RWPE2 (cell line): ENCODE measurements around the gene CLDN9.

Experiments
- ATAC-seq: fragments of 200-7000 bp; cut with Tn5 transposase; 3 replicates; pipeline ENCODE4 v1.9.1; 2021; ENCODE audit warnings: low read depth
- DNase-seq: peaks from one replicate; pipeline ENCODE4 v3.0.0-alpha.2; 2020; ENCODE audit warnings: low spot score
- H3K27ac ChIP-seq: fragments of 450-650 bp; 2 replicates; pipeline ENCODE4 v1.5.1; 2017; ENCODE audit warnings: mild to moderate bottlenecking; ENCODE audit not compliant: poor library complexity, severe bottlenecking
- H3K27me3 ChIP-seq: fragments of 250-450 bp; sonication (Bioruptor Pico); 2 replicates; pipeline ENCODE4 v1.5.1; 2021; ENCODE audit warnings: mild to moderate bottlenecking, moderate library complexity; ENCODE audit not compliant: insufficient read depth, poor library complexity, severe bottlenecking
- H3K36me3 ChIP-seq: fragments of 250-450 bp; sonication (Bioruptor Pico); 2 replicates; pipeline ENCODE4 v1.5.1; 2020; ENCODE audit warnings: low read depth, mild to moderate bottlenecking, moderate library complexity
- H3K4me1 ChIP-seq: fragments of 250-450 bp; sonication (Bioruptor Pico); 2 replicates; pipeline ENCODE4 v1.5.1; 2021; ENCODE audit warnings: mild to moderate bottlenecking, moderate library complexity; ENCODE audit not compliant: insufficient read depth, poor library complexity, severe bottlenecking
- H3K4me3 ChIP-seq: fragments of 250-450 bp; sonication (Bioruptor Pico); 2 replicates; pipeline ENCODE4 v1.5.1; 2021; ENCODE audit warnings: mild to moderate bottlenecking, moderate library complexity; ENCODE audit not compliant: severe bottlenecking
- H3K9me3 ChIP-seq: fragments of 250-450 bp; sonication (Bioruptor Pico); 2 replicates; pipeline ENCODE4 v1.5.1; 2021; ENCODE audit warnings: mild to moderate bottlenecking, moderate library complexity; ENCODE audit not compliant: severe bottlenecking
- CTCF ChIP-seq: fragments of 450-650 bp; IDR thresholded peaks from one replicate; pipeline ENCODE4 v1.5.1; 2017; ENCODE audit warnings: mild to moderate bottlenecking, moderate library complexity; ENCODE audit not compliant: poor library complexity, severe bottlenecking

Gene CLDN9

DNA sequence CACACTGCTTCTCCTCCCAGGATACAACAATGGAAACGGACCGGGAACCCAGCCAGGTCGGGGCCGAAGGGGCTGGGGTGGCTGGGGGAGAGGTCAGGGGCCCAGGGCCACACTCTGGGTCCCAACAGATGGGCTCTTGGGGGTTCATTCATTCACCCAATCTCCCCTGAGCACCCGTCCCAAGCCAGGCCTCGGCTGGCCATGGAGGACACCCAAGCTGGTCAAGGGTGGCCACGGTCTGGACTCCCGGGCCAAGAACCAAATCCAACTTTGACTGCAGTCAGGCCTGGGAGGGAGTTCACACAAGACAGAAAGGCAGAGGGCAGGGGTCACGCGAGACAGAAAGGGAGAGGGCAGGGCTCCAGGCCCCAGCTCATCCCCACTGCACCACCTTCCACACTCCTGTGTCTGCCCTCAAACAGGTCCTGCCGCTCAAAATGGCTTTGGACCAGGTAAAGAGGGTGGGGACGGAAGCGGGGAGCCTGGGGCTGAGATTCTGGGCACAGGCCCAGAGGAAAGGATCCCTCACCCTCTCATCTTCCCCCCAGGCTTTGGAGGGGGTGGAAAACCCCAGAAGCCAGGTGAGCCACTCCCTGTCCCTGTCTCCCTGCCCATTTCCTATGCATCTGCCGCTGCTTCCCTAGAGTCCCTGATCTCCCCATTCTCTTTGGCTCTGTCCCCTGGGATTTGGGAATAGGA is 20.2 kb upstream of the CLDN9 start:
- no peaks in the 10 kb centered on the region for H3K36me3 ChIP-seq
- ATAC-seq (peak; percentile 58), DNase-seq (no peak)
- no peak overlapping the region for H3K4me3 ChIP-seq
- peaks cover 36% of the 10 kb centered on the region for H3K4me1 ChIP-seq
- H3K9me3 ChIP-seq: no peaks in the 10 kb centered on the region
- H3K27ac ChIP-seq: peak overlapping the region; percentile 72
- no peaks in the 10 kb centered on the region for H3K27me3 ChIP-seq
- no peak for TF ChIP-seq CTCF

GRCh38 chr16:2996298-2996697 is 16.4 kb upstream of the CLDN9 start:
- ATAC-seq (no peak), DNase-seq (no peak)
- Histone ChIP-seq H3K27me3 (no peaks in the 10 kb centered on the region), H3K4me1 (peaks cover 26% of the 10 kb centered on the region), H3K4me3 (no peak overlapping the region), H3K36me3 (no peaks in the 10 kb centered on the region), H3K27ac (peak overlapping the region; percentile 72), H3K9me3 (no peaks in the 10 kb centered on the region)
- TF ChIP-seq CTCF: no peak

GRCh38 chr16:2999929-3000328 is 12.8 kb upstream of the CLDN9 start:
- Histone ChIP-seq H3K4me3 (no peak overlapping the region), H3K27me3 (no peaks in the 10 kb centered on the region), H3K9me3 (no peaks in the 10 kb centered on the region), H3K4me1 (peaks cover 7% of the 10 kb centered on the region), H3K27ac (no peak overlapping the region), H3K36me3 (no peaks in the 10 kb centered on the region)
- DNase-seq (no peak), ATAC-seq (no peak)
- TF ChIP-seq CTCF: no peak

DNA sequence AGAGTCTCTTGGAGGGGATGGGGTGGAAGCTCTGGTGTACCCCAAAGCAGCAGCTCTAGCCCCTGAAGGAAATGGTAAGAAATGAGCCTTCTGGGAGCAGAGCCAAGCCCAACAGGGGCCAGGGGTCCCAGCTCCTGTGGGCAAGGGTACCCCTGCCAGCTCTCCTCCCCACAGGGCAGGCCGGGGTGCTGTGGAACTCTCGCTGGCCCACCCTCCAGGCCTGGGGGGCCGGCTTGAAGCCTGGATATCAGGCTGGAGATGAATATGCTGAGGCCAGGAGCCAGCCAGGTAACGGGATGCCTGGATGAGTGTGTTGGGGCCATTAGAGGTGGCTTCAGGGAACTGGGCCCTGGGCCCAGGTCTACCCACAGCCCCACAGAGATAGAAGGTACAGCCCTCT is 12.2 kb upstream of the CLDN9 start:
- Histone ChIP-seq H3K36me3 (no peaks in the 10 kb centered on the region), H3K27me3 (no peaks in the 10 kb centered on the region), H3K4me3 (no peak overlapping the region), H3K27ac (no peak overlapping the region), H3K9me3 (no peaks in the 10 kb centered on the region), H3K4me1 (peaks cover 3% of the 10 kb centered on the region)
- ATAC-seq: no peak
- no peak for DNase-seq
- no peak for TF ChIP-seq CTCF

- H3K9me3 ChIP-seq: no peaks in the 10 kb centered on the region
- H3K4me3 ChIP-seq: no peak overlapping the region
- H3K27ac ChIP-seq: no peak overlapping the region
- TF ChIP-seq CTCF: no peak
- no peaks in the 10 kb centered on the region for H3K4me1 ChIP-seq
- no peaks in the 10 kb centered on the region for H3K27me3 ChIP-seq
- DNase-seq (no peak), ATAC-seq (no peak)
- H3K36me3 ChIP-seq: no peaks in the 10 kb centered on the region
These were observed 11.4 kb upstream of the CLDN9 start for GRCh38 chr16:3001316-3001715.
